Sigmoid colon (tissue), 4 donors: ENCODE measurements around the gene PRR22.

ENCODE experiments used
- CTCF ChIP-seq, 4 experiments: fragments of 450-650 bp in 3 of 4; fragments of 200-600 bp in 1 of 4; IDR thresholded peaks; one replicate each; pipeline ENCODE4 v1.5.1; 2016 to 2019; ENCODE audit warnings: antibody characterized with exemption in 4 of 4, mild to moderate bottlenecking in 3 of 4, moderate library complexity in 2 of 4
- POLR2A ChIP-seq, 2 donors: fragments of 450-650 bp; IDR thresholded peaks; one replicate each; pipeline ENCODE4 v1.6.1; 2016; ENCODE audit warnings: antibody characterized with exemption in 2 of 2, mild to moderate bottlenecking in 2 of 2, moderate library complexity in 2 of 2
- POLR2AphosphoS5 ChIP-seq, 4 donors: sonication (generic); formaldehyde crosslinking; IDR thresholded peaks; one replicate each; pipeline ENCODE4 v1.6.1; 2017; ENCODE audit warnings: antibody characterized with exemption in 4 of 4

- no peak for TF ChIP-seq CTCF (IDR thresholded peaks at IDR 0.05)
- TF ChIP-seq POLR2AphosphoS5 (IDR thresholded peaks at IDR 0.05) = no peak
- no peak for TF ChIP-seq POLR2A (IDR thresholded peaks at IDR 0.05)
These were observed 22.4 kb upstream of the PRR22 start for GRCh38 chr19:5806905-5807304.
